ENCODE measurements around the gene CLSTN1.

CLSTN1 gene

DNA sequence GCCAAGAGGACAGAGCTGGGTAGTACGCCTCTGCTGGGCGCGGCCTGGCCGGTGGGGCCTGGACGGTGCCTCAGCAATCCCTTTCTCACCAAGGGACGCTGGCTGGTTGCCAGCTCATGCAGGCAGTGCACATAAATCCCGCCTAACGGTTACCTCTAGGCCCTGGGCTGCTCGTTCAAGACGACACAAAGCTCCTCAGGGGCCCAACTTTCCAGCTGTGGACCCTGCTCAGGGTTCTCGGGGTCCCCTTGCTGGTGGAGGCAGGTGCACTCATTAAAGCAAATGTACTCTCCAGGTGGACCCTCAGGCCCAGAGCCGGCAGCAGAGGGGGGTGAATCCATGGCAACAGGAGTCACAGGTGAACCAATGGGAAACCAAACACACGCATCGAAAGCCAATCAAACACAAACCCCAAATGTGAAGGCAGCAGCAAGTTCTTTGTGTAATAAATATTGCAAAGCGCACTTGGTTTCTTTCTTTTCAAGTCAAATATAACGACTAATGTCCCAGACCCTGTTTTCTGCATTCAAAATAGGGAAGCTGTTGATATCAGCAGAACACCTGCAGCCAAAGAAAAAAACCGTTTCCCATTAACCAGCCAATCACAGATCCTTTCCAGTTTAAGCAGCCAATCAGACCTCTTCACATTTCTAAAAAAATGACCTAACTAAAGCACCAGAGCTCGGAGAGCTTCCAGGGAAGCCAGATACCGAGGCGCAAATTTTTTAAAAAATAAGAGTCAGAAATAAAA lies 26.1 kb upstream of the CLSTN1 start:
- no peak for TF ChIP-seq TCF4 (CRISPR knock-in tag; IDR thresholded peaks at IDR 0.05; ENCODE audit: borderline replicate concordance)
- no peak for TF ChIP-seq ZFP30 (CRISPR knock-in tag; IDR thresholded peaks at IDR 0.05)
- TF ChIP-seq, protein P1, sequence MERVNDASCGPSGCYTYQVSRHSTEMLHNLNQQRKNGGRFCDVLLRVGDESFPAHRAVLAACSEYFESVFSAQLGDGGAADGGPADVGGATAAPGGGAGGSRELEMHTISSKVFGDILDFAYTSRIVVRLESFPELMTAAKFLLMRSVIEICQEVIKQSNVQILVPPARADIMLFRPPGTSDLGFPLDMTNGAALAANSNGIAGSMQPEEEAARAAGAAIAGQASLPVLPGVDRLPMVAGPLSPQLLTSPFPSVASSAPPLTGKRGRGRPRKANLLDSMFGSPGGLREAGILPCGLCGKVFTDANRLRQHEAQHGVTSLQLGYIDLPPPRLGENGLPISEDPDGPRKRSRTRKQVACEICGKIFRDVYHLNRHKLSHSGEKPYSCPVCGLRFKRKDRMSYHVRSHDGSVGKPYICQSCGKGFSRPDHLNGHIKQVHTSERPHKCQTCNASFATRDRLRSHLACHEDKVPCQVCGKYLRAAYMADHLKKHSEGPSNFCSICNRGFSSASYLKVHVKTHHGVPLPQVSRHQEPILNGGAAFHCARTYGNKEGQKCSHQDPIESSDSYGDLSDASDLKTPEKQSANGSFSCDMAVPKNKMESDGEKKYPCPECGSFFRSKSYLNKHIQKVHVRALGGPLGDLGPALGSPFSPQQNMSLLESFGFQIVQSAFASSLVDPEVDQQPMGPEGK (CRISPR knock-in tag; IDR thresholded peaks at IDR 0.05; ENCODE audit: borderline replicate concordance) = no peak
- no peak for ATAC-seq

DNA sequence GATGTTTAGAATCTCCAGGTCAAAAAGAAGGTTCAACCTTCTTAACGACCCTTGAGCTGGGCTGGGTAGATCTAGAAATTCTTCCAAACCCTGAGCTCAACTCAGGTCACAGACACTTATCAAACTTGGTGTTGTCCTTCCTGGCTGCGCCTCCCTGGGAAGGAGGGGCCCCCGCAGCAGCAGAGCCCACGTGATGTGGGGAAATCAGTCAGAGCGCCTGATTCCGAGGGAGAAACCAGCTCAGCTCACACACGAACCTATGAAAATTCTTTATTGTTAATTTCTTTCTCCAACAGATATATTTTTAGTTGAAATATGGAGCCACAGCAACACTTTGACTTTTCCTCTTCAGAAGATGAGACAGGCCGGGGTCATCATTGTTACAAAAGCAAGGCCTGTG lies 24.3 kb upstream of the CLSTN1 start:
- ATAC-seq = no peak
- TF ChIP-seq, protein P2, sequence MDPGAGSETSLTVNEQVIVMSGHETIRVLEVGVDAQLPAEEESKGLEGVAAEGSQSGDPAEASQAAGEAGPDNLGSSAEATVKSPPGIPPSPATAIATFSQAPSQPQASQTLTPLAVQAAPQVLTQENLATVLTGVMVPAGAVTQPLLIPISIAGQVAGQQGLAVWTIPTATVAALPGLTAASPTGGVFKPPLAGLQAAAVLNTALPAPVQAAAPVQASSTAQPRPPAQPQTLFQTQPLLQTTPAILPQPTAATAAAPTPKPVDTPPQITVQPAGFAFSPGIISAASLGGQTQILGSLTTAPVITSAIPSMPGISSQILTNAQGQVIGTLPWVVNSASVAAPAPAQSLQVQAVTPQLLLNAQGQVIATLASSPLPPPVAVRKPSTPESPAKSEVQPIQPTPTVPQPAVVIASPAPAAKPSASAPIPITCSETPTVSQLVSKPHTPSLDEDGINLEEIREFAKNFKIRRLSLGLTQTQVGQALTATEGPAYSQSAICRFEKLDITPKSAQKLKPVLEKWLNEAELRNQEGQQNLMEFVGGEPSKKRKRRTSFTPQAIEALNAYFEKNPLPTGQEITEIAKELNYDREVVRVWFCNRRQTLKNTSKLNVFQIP (CRISPR knock-in tag; IDR thresholded peaks at IDR 0.05; ENCODE audit: borderline replicate concordance, low read depth) = no peak
- no peak for TF ChIP-seq ZFP30 (CRISPR knock-in tag; IDR thresholded peaks at IDR 0.05)
- TF ChIP-seq PPARA (CRISPR knock-in tag; IDR thresholded peaks at IDR 0.05; ENCODE audit: borderline replicate concordance) = no peak
- TF ChIP-seq, protein P3, sequence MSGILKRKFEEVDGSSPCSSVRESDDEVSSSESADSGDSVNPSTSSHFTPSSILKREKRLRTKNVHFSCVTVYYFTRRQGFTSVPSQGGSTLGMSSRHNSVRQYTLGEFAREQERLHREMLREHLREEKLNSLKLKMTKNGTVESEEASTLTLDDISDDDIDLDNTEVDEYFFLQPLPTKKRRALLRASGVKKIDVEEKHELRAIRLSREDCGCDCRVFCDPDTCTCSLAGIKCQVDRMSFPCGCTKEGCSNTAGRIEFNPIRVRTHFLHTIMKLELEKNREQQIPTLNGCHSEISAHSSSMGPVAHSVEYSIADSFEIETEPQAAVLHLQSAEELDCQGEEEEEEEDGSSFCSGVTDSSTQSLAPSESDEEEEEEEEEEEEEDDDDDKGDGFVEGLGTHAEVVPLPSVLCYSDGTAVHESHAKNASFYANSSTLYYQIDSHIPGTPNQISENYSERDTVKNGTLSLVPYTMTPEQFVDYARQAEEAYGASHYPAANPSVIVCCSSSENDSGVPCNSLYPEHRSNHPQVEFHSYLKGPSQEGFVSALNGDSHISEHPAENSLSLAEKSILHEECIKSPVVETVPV (CRISPR knock-in tag; IDR thresholded peaks at IDR 0.05) = no peak
- TF ChIP-seq ESRRG (CRISPR knock-in tag; IDR thresholded peaks at IDR 0.05) = no peak
- no peak for TF ChIP-seq OSR1 (CRISPR knock-in tag; IDR thresholded peaks at IDR 0.05)
- TF ChIP-seq ZFP3 (CRISPR knock-in tag; IDR thresholded peaks at IDR 0.05) = no peak
- TF ChIP-seq, protein P4, sequence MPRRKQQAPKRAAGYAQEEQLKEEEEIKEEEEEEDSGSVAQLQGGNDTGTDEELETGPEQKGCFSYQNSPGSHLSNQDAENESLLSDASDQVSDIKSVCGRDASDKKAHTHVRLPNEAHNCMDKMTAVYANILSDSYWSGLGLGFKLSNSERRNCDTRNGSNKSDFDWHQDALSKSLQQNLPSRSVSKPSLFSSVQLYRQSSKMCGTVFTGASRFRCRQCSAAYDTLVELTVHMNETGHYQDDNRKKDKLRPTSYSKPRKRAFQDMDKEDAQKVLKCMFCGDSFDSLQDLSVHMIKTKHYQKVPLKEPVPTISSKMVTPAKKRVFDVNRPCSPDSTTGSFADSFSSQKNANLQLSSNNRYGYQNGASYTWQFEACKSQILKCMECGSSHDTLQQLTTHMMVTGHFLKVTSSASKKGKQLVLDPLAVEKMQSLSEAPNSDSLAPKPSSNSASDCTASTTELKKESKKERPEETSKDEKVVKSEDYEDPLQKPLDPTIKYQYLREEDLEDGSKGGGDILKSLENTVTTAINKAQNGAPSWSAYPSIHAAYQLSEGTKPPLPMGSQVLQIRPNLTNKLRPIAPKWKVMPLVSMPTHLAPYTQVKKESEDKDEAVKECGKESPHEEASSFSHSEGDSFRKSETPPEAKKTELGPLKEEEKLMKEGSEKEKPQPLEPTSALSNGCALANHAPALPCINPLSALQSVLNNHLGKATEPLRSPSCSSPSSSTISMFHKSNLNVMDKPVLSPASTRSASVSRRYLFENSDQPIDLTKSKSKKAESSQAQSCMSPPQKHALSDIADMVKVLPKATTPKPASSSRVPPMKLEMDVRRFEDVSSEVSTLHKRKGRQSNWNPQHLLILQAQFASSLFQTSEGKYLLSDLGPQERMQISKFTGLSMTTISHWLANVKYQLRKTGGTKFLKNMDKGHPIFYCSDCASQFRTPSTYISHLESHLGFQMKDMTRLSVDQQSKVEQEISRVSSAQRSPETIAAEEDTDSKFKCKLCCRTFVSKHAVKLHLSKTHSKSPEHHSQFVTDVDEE (CRISPR knock-in tag; IDR thresholded peaks at IDR 0.05) = no peak
- no peak for TF ChIP-seq TCF4 (CRISPR knock-in tag; IDR thresholded peaks at IDR 0.05; ENCODE audit: borderline replicate concordance)
- TF ChIP-seq, protein P1 (CRISPR knock-in tag; IDR thresholded peaks at IDR 0.05; ENCODE audit: borderline replicate concordance) = no peak
- TF ChIP-seq ARNTL (CRISPR knock-in tag; IDR thresholded peaks at IDR 0.05; ENCODE audit: borderline replicate concordance, low read depth) = no peak
- TF ChIP-seq TOX (CRISPR knock-in tag; IDR thresholded peaks at IDR 0.05; ENCODE audit: borderline replicate concordance) = no peak
- TF ChIP-seq, protein P5, sequence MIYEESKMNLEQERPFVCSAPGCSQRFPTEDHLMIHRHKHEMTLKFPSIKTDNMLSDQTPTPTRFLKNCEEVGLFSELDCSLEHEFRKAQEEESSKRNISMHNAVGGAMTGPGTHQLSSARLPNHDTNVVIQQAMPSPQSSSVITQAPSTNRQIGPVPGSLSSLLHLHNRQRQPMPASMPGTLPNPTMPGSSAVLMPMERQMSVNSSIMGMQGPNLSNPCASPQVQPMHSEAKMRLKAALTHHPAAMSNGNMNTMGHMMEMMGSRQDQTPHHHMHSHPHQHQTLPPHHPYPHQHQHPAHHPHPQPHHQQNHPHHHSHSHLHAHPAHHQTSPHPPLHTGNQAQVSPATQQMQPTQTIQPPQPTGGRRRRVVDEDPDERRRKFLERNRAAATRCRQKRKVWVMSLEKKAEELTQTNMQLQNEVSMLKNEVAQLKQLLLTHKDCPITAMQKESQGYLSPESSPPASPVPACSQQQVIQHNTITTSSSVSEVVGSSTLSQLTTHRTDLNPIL (CRISPR knock-in tag; IDR thresholded peaks at IDR 0.05; ENCODE audit: low read depth) = no peak
- no peak for TF ChIP-seq ZNF8 (CRISPR knock-in tag; IDR thresholded peaks at IDR 0.05)
- no peak for TF ChIP-seq GLIS3 (CRISPR knock-in tag; IDR thresholded peaks at IDR 0.05)

DNA sequence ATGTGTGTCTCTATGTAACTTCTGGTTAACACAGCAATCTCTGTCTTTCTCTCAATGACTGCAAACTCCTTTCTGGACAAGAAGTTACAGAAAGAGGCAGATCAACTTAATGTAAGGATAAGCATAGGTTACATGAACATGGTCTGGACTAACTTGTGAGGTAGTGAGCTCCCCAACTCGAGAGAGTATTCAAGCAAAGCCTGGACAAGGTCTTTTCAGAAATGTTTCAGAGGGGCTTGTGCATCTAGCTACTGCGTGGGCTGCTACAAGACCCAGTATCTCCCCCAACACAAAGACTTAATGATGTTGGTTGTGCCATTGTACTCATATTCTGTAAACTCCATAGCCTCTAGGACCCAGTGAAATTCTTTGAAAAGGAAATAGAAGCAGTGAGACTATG lies 23.5 kb upstream of the CLSTN1 start:
- TF ChIP-seq CSDC2 (CRISPR knock-in tag; IDR thresholded peaks at IDR 0.05) (no peak), OSR1 (CRISPR knock-in tag; IDR thresholded peaks at IDR 0.05) (no peak)
- TF ChIP-seq, protein P1 (CRISPR knock-in tag; IDR thresholded peaks at IDR 0.05; ENCODE audit: borderline replicate concordance) = no peak
- TF ChIP-seq, protein P5 (CRISPR knock-in tag; IDR thresholded peaks at IDR 0.05; ENCODE audit: low read depth) = no peak

More for the DNA sequence above, 23.5 kb upstream of the CLSTN1 start:
- no peak for ATAC-seq
